ENCODE results near the gene DNAH7.

DNA sequence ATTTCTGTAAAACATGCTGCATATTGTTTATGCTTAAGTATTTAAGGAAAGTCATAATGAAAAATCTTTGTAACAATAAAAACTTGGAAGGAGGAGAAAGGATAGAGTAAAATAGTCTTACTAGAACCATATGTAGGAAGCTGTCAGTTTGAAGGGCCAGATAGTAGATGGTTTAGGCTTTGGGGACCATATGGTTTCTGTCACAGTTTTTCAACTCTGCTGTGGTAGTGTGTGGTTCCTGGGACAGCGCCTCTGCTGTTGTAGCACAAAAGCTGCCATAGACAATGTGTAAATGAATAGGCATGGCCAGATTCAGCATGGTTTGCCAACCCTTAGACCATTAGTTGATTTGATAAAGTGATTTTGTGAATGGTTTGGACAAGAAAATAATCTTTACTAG, 336.1 kb downstream of the DNAH7 start:
- TF ChIP-seq POLR2A (IDR thresholded peaks at IDR 0.05), result no peak
- TF ChIP-seq, protein P1, sequence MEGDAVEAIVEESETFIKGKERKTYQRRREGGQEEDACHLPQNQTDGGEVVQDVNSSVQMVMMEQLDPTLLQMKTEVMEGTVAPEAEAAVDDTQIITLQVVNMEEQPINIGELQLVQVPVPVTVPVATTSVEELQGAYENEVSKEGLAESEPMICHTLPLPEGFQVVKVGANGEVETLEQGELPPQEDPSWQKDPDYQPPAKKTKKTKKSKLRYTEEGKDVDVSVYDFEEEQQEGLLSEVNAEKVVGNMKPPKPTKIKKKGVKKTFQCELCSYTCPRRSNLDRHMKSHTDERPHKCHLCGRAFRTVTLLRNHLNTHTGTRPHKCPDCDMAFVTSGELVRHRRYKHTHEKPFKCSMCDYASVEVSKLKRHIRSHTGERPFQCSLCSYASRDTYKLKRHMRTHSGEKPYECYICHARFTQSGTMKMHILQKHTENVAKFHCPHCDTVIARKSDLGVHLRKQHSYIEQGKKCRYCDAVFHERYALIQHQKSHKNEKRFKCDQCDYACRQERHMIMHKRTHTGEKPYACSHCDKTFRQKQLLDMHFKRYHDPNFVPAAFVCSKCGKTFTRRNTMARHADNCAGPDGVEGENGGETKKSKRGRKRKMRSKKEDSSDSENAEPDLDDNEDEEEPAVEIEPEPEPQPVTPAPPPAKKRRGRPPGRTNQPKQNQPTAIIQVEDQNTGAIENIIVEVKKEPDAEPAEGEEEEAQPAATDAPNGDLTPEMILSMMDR (IDR thresholded peaks at IDR 0.05 in 8 of 11, conservative IDR thresholded peaks at IDR 0.05 in 3 of 11), result no peak

Measured in spleen (tissue), 7 donors.